ENCODE data around the gene EXO1. TPM values are rescaled to one million over a fixed set of nuclear protein-coding genes. Genes with fewer than 3 reads are reported as not detected.

The EXO1 gene
- total RNA-seq, 1 experiment from 2014 or later = 32.9 TPM

GRCh38 chr1:241860922-241861321 is 12.9 kb downstream of the EXO1 start:
- no peak for TF ChIP-seq EZH2phosphoT487 (IDR thresholded peaks at IDR 0.05; ENCODE audit: borderline replicate concordance)
- TF ChIP-seq ZBTB33 (IDR thresholded peaks at IDR 0.05; ENCODE audit: extremely low read depth, insufficient replicate concordance, low read length) = no peak
- no peak for TF ChIP-seq REST (IDR thresholded peaks at IDR 0.05; ENCODE audit: low read depth)
- TF ChIP-seq ELF1 (IDR thresholded peaks at IDR 0.05; ENCODE audit: borderline replicate concordance, low read depth) = no peak
- TF ChIP-seq POLR2A (IDR thresholded peaks at IDR 0.05; ENCODE audit: borderline replicate concordance, extremely low read depth, insufficient read depth, insufficient read length) = no peak
- no peak for TF ChIP-seq EZH2 (IDR thresholded peaks at IDR 0.05)
- no peak for TF ChIP-seq YY1 (IDR thresholded peaks at IDR 0.05; ENCODE audit: extremely low read depth, insufficient replicate concordance, low read depth, low read length)
- TF ChIP-seq CTCF (IDR thresholded peaks at IDR 0.05 in 2 of 3, conservative IDR thresholded peaks at IDR 0.05 in 1 of 3; ENCODE audit: borderline replicate concordance in 1 of 3, insufficient read depth in 1 of 3, low read depth in 2 of 3, low read length in 2 of 3) = no peak
- TF ChIP-seq TCF7L2 (IDR thresholded peaks at IDR 0.05; ENCODE audit: borderline replicate concordance, extremely low read depth, insufficient read depth, insufficient read length) = no peak
- TF ChIP-seq EGR1 (IDR thresholded peaks at IDR 0.05; ENCODE audit: low read depth) = no peak
- no peak for TF ChIP-seq ZNF274 (IDR thresholded peaks at IDR 0.05; ENCODE audit: low read depth, low read length)
- no peak for TF ChIP-seq SIN3A (IDR thresholded peaks at IDR 0.05; ENCODE audit: low read depth)
- TF ChIP-seq SP1 (IDR thresholded peaks at IDR 0.05; ENCODE audit: low read depth) = no peak
- no peak for TF ChIP-seq SRF (IDR thresholded peaks at IDR 0.05; ENCODE audit: low read depth)
- TF ChIP-seq FOSL1 (IDR thresholded peaks at IDR 0.05; ENCODE audit: low read depth) = no peak
- TF ChIP-seq RAD21 (IDR thresholded peaks at IDR 0.05; ENCODE audit: low read depth) = no peak
- no peaks in the 10 kb centered on the region for H3K4me1 ChIP-seq (ENCODE audit: control insufficient read depth in 1 of 2, insufficient read depth in 2 of 2, low read length in 2 of 2)
- ChIA-PET POLR2A (no interaction called here), CTCF (no interaction called here), RAD21 (ENCODE audit: low non-redundant PET in 1 of 2, low total read pairs in 2 of 2, uncharacterized antibody in 2 of 2, unreplicated experiment in 2 of 2) (no interaction called here)
- no peak overlapping the region for H3K4me3 ChIP-seq (replicated peaks in 1 of 2; ENCODE audit: low read depth in 1 of 2, low read length in 2 of 2)
- H3K9me3 ChIP-seq (ENCODE audit: control insufficient read depth in 1 of 2, insufficient read depth in 1 of 2, low read depth in 1 of 2, low read length in 2 of 2) = no peaks in the 10 kb centered on the region
- H3K9me2 ChIP-seq (ENCODE audit: insufficient read depth) = no peaks in the 10 kb centered on the region
- no peak for DNase-seq (ENCODE audit: low read depth, low spot score)
- no peak overlapping the region for H3K4me2 ChIP-seq (ENCODE audit: low read length)
- peaks cover 27 to 38% of the 10 kb centered on the region in 2 experiments for H3K36me3 ChIP-seq (ENCODE audit: control insufficient read depth in 1 of 2, insufficient read depth in 2 of 2, low read length in 2 of 2)
- H2AFZ ChIP-seq (ENCODE audit: low read depth, low read length, poor library complexity, severe bottlenecking) = no peak overlapping the region
- 0 out of 2 replicates have a peak, but pooled peaks cover 7% of the 10 kb centered on the region for H3K79me2 ChIP-seq (ENCODE audit: insufficient read depth, low read length)
- intact Hi-C loops (cut with micrococcal nuclease) = no loop called here
- H4K20me1 ChIP-seq (ENCODE audit: insufficient read depth) = no peaks in the 10 kb centered on the region; the same call in 1 of the 2 replicates
- no TSS peak for BruUV-seq (replicated peaks)
- no peak overlapping the region for H3K9ac ChIP-seq (ENCODE audit: low read length)
- ATAC-seq = no peak
- no peaks in the 10 kb centered on the region for H3K27me3 ChIP-seq (ENCODE audit: insufficient read depth, low read length)
- H3K27ac ChIP-seq (ENCODE audit: low read depth, low read length) = no peak overlapping the region

All from HCT116 (cell line).